ENCODE measurements around the gene CFH. TPM values are rescaled to one million over a fixed set of nuclear protein-coding genes. Genes with fewer than 3 reads are reported as not detected.
"Not testable (repeated sequence)": the region's sequence is repeated elsewhere in the genome, so short reads cannot be mapped to it uniquely, and the experiment has no call there.

Gene CFH
- total RNA-seq, 1 experiment from 2014 or later, result 0.57 TPM

- DNase-seq (ENCODE audit: low read depth, low spot score); H3K9me3 ChIP-seq (ENCODE audit: control insufficient read depth in 1 of 2, insufficient read depth in 1 of 2, low read depth in 1 of 2, low read length in 2 of 2); ATAC-seq; H4K20me1 ChIP-seq (ENCODE audit: insufficient read depth); POLR2A ChIA-PET; RAD21 ChIA-PET (ENCODE audit: low non-redundant PET in 1 of 2, low total read pairs in 2 of 2, uncharacterized antibody in 2 of 2, unreplicated experiment in 2 of 2); H3K9ac ChIP-seq (ENCODE audit: low read length); H3K27ac ChIP-seq (ENCODE audit: low read depth, low read length); BruUV-seq (replicated peaks); H3K4me2 ChIP-seq (ENCODE audit: low read length); H2AFZ ChIP-seq (ENCODE audit: low read depth, low read length, poor library complexity, severe bottlenecking); H3K79me2 ChIP-seq (ENCODE audit: insufficient read depth, low read length); H3K27me3 ChIP-seq (ENCODE audit: insufficient read depth, low read length); H3K4me1 ChIP-seq (ENCODE audit: control insufficient read depth in 1 of 2, insufficient read depth in 2 of 2, low read length in 2 of 2); H3K9me2 ChIP-seq (ENCODE audit: insufficient read depth); H3K36me3 ChIP-seq (ENCODE audit: control insufficient read depth in 1 of 2, insufficient read depth in 2 of 2, low read length in 2 of 2); H3K4me3 ChIP-seq (replicated peaks in 1 of 2; ENCODE audit: low read depth in 1 of 2, low read length in 2 of 2); CTCF ChIA-PET; intact Hi-C loops (cut with micrococcal nuclease): not testable (repeated sequence)
Observed at GRCh38 chr1:196639291-196639690, 12.6 kb upstream of the CFH start.

GRCh38 chr1:196640976-196641375 is 10.9 kb upstream of the CFH start:
- Histone ChIP-seq H4K20me1 (ENCODE audit: insufficient read depth) (no peaks in the 10 kb centered on the region), H3K9me2 (ENCODE audit: insufficient read depth) (no peaks in the 10 kb centered on the region), H3K4me2 (ENCODE audit: low read length) (no peak overlapping the region), H3K27ac (ENCODE audit: low read depth, low read length) (no peak overlapping the region), H3K36me3 (ENCODE audit: control insufficient read depth in 1 of 2, insufficient read depth in 2 of 2, low read length in 2 of 2) (no peaks in the 10 kb centered on the region), H3K27me3 (ENCODE audit: insufficient read depth, low read length) (no peaks in the 10 kb centered on the region), H3K4me1 (ENCODE audit: control insufficient read depth in 1 of 2, insufficient read depth in 2 of 2, low read length in 2 of 2) (no peaks in the 10 kb centered on the region), H3K9me3 (ENCODE audit: control insufficient read depth in 1 of 2, insufficient read depth in 1 of 2, low read depth in 1 of 2, low read length in 2 of 2) (no peaks in the 10 kb centered on the region), H3K79me2 (ENCODE audit: insufficient read depth, low read length) (no peaks in the 10 kb centered on the region), H3K4me3 (replicated peaks in 1 of 2; ENCODE audit: low read depth in 1 of 2, low read length in 2 of 2) (no peak overlapping the region), H2AFZ (ENCODE audit: low read depth, low read length, poor library complexity, severe bottlenecking) (no peak overlapping the region), H3K9ac (ENCODE audit: low read length) (no peak overlapping the region)
- no peak for ATAC-seq
- POLR2A ChIA-PET, result no interaction called here
- BruUV-seq (replicated peaks), result no TSS peak
- intact Hi-C loops (cut with micrococcal nuclease), result no loop called here
- DNase-seq (ENCODE audit: low read depth, low spot score), result no peak
- CTCF ChIA-PET, result no interaction called here
- RAD21 ChIA-PET (ENCODE audit: low non-redundant PET in 1 of 2, low total read pairs in 2 of 2, uncharacterized antibody in 2 of 2, unreplicated experiment in 2 of 2), result no interaction called here
- TF ChIP-seq, protein P1, sequence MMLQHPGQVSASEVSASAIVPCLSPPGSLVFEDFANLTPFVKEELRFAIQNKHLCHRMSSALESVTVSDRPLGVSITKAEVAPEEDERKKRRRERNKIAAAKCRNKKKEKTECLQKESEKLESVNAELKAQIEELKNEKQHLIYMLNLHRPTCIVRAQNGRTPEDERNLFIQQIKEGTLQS (IDR thresholded peaks at IDR 0.05), result no peak
- TF ChIP-seq, protein P2, sequence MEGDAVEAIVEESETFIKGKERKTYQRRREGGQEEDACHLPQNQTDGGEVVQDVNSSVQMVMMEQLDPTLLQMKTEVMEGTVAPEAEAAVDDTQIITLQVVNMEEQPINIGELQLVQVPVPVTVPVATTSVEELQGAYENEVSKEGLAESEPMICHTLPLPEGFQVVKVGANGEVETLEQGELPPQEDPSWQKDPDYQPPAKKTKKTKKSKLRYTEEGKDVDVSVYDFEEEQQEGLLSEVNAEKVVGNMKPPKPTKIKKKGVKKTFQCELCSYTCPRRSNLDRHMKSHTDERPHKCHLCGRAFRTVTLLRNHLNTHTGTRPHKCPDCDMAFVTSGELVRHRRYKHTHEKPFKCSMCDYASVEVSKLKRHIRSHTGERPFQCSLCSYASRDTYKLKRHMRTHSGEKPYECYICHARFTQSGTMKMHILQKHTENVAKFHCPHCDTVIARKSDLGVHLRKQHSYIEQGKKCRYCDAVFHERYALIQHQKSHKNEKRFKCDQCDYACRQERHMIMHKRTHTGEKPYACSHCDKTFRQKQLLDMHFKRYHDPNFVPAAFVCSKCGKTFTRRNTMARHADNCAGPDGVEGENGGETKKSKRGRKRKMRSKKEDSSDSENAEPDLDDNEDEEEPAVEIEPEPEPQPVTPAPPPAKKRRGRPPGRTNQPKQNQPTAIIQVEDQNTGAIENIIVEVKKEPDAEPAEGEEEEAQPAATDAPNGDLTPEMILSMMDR (IDR thresholded peaks at IDR 0.05 in 2 of 3, conservative IDR thresholded peaks at IDR 0.05 in 1 of 3; ENCODE audit: borderline replicate concordance in 1 of 3, insufficient read depth in 1 of 3, low read depth in 2 of 3, low read length in 2 of 3), result no peak
- TF ChIP-seq SP1 (IDR thresholded peaks at IDR 0.05; ENCODE audit: low read depth) (no peak), POLR2AphosphoS5 (IDR thresholded peaks at IDR 0.05; ENCODE audit: low read depth, low read length) (no peak), EGR1 (IDR thresholded peaks at IDR 0.05; ENCODE audit: low read depth) (no peak), POLR2A (IDR thresholded peaks at IDR 0.05; ENCODE audit: borderline replicate concordance, extremely low read depth, insufficient read depth, insufficient read length) (no peak), SIN3A (IDR thresholded peaks at IDR 0.05; ENCODE audit: low read depth) (no peak), FOSL1 (IDR thresholded peaks at IDR 0.05; ENCODE audit: low read depth) (no peak), CBX3 (IDR thresholded peaks at IDR 0.05; ENCODE audit: low read depth) (no peak), EZH2phosphoT487 (IDR thresholded peaks at IDR 0.05; ENCODE audit: borderline replicate concordance) (no peak), CEBPB (IDR thresholded peaks at IDR 0.05; ENCODE audit: low read depth) (no peak), TCF7L2 (IDR thresholded peaks at IDR 0.05; ENCODE audit: borderline replicate concordance, extremely low read depth, insufficient read depth, insufficient read length) (no peak), ZBTB33 (IDR thresholded peaks at IDR 0.05; ENCODE audit: extremely low read depth, insufficient replicate concordance, low read length) (no peak), ZFX (IDR thresholded peaks at IDR 0.05) (no peak), SRF (IDR thresholded peaks at IDR 0.05; ENCODE audit: low read depth) (no peak), JUND (IDR thresholded peaks at IDR 0.05) (no peak), ELF1 (IDR thresholded peaks at IDR 0.05; ENCODE audit: borderline replicate concordance, low read depth) (no peak)
- TF ChIP-seq, protein P3, sequence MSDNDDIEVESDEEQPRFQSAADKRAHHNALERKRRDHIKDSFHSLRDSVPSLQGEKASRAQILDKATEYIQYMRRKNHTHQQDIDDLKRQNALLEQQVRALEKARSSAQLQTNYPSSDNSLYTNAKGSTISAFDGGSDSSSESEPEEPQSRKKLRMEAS (IDR thresholded peaks at IDR 0.05), result no peak
